ACC112 (cell line): ENCODE results near the gene CALHM2.
A peak's percentile ranks its signal among the peaks of the same experiment; 100 is the strongest.

Experiments
- H2AFZ ChIP-seq: fragments of 200-600 bp; sonication (generic); one replicate; pipeline ENCODE4 v1.6.0; 2017; ENCODE audit warnings: antibody characterized with exemption, low read length; ENCODE audit not compliant: unreplicated experiment
- H3K27ac ChIP-seq: fragments of 200-600 bp; sonication (generic); 2 replicates; pipeline ENCODE4 v1.5.1; 2014; ENCODE audit warnings: low read depth, mild to moderate bottlenecking, antibody characterized with exemption, low read length, moderate library complexity
- H3K27me3 ChIP-seq: fragments of 200-600 bp; sonication (generic); 2 replicates; pipeline ENCODE4 v1.6.1; 2014; ENCODE audit warnings: mild to moderate bottlenecking, antibody characterized with exemption, low read length, moderate library complexity, mixed read lengths; ENCODE audit not compliant: insufficient read depth
- H3K36me3 ChIP-seq: fragments of 200-600 bp; sonication (generic); 2 replicates; pipeline ENCODE4 v1.6.1; 2016; ENCODE audit warnings: mild to moderate bottlenecking, antibody characterized with exemption, low read length, moderate library complexity, mixed read lengths; ENCODE audit not compliant: insufficient read depth
- H3K4me1 ChIP-seq: fragments of 200-600 bp; sonication (generic); one replicate; pipeline ENCODE4 v1.6.1; 2016; ENCODE audit warnings: low read length, mixed read lengths; ENCODE audit not compliant: insufficient read depth, unreplicated experiment, control insufficient read depth
- H3K4me3 ChIP-seq: fragments of 200-600 bp; sonication (generic); 2 replicates; pipeline ENCODE4 v1.5.1; 2014; ENCODE audit warnings: mild to moderate bottlenecking, low read depth, low read length
- H3K79me2 ChIP-seq: fragments of 200-600 bp; sonication (generic); one replicate; pipeline ENCODE4 v1.6.0; 2016; ENCODE audit warnings: low read length; ENCODE audit not compliant: control insufficient read depth, unreplicated experiment, insufficient read depth

Gene CALHM2

GRCh38 chr10:103451831-103452505 lies at the start of gene CALHM2:
TSS of gene CALHM2 (minus strand) at chr10:103452370. CDS start at chr10:103449941, 2,429 bp downstream.
- H3K4me1 ChIP-seq, result peaks cover 28% of the 10 kb centered on the region
- H3K27ac ChIP-seq, result peak within 1 kb of the TSS; percentile 69
- peak within 1 kb of the TSS; percentile 82 for H2AFZ ChIP-seq
- H3K4me3 ChIP-seq, result peak within 1 kb of the TSS; percentile 94
- no peaks in the 10 kb centered on the region for H3K27me3 ChIP-seq
- peaks cover 8% of the 10 kb centered on the region; the same call in 1 of the 2 replicates for H3K36me3 ChIP-seq
- peaks cover 22% of the 10 kb centered on the region for H3K79me2 ChIP-seq

GRCh38 chr10:103501186-103501585 lies 49.0 kb upstream of the CALHM2 start:
- Histone ChIP-seq H3K27ac (no peak overlapping the region), H3K27me3 (peaks cover 47% of the 10 kb centered on the region), H2AFZ (no peak overlapping the region), H3K4me3 (no peak overlapping the region), H3K4me1 (peaks cover 7% of the 10 kb centered on the region), H3K79me2 (no peaks in the 10 kb centered on the region), H3K36me3 (no peaks in the 10 kb centered on the region)

DNA sequence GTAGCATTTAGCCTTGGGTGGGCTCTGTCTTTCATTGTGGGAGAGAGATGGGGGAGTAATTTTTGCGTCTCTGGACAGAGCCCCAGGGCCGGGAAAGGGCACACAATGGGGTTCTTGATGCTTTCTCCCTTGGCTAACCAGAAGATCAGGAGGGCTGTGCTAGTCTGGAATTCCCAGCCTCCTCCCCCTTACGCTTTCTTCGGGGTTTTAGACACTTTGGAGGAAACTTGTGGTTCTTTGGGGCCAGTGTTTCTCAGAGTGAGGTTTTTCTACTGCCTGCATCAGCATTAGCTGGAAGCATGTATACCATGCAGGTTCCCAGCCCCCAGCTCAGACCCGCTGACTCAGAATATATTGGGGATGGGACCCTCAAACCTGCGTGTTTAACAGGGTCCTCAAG lies 48.3 kb upstream of the CALHM2 start:
- peaks cover 54% of the 10 kb centered on the region for H3K27me3 ChIP-seq
- H3K79me2 ChIP-seq, result no peaks in the 10 kb centered on the region
- H3K36me3 ChIP-seq, result no peaks in the 10 kb centered on the region
- H3K27ac ChIP-seq, result no peak overlapping the region
- no peak overlapping the region for H2AFZ ChIP-seq
- H3K4me1 ChIP-seq, result peaks cover 7% of the 10 kb centered on the region
- no peak overlapping the region for H3K4me3 ChIP-seq

- Histone ChIP-seq H3K79me2 (no peaks in the 10 kb centered on the region), H3K36me3 (no peaks in the 10 kb centered on the region), H3K27ac (no peak overlapping the region), H2AFZ (no peak overlapping the region), H3K4me3 (no peak overlapping the region), H3K27me3 (peaks cover 60% of the 10 kb centered on the region), H3K4me1 (peaks cover 7% of the 10 kb centered on the region)
These were observed 47.7 kb upstream of the CALHM2 start for GRCh38 chr10:103499881-103500280.

GRCh38 chr10:103498936-103499638 lies 46.9 kb upstream of the CALHM2 start:
- Histone ChIP-seq H3K4me3 (no peak overlapping the region), H3K4me1 (peaks cover 1% of the 10 kb centered on the region), H3K27ac (no peak overlapping the region), H2AFZ (no peak overlapping the region), H3K36me3 (no peaks in the 10 kb centered on the region), H3K79me2 (no peaks in the 10 kb centered on the region), H3K27me3 (peaks cover 68% of the 10 kb centered on the region)

- H3K4me1 ChIP-seq, result peaks cover 10% of the 10 kb centered on the region
- no peaks in the 10 kb centered on the region for H3K36me3 ChIP-seq
These were observed 45.2 kb upstream of the CALHM2 start for GRCh38 chr10:103497161-103497915.

GRCh38 chr10:103495321-103495720 lies 43.2 kb upstream of the CALHM2 start:
- H3K36me3 ChIP-seq, result no peaks in the 10 kb centered on the region
- H3K27ac ChIP-seq, result no peak overlapping the region
- no peaks in the 10 kb centered on the region for H3K79me2 ChIP-seq
- H3K4me1 ChIP-seq, result peaks cover 19% of the 10 kb centered on the region
- H2AFZ ChIP-seq, result no peak overlapping the region
- H3K4me3 ChIP-seq, result no peak overlapping the region
- H3K27me3 ChIP-seq, result peaks cover 62% of the 10 kb centered on the region

More at GRCh38 chr10:103497161-103497915, 45.2 kb upstream of the CALHM2 start:
- Histone ChIP-seq H3K79me2 (no peaks in the 10 kb centered on the region), H3K4me3 (no peak overlapping the region), H2AFZ (no peak overlapping the region), H3K27ac (no peak overlapping the region), H3K27me3 (peaks cover 72% of the 10 kb centered on the region)

DNA sequence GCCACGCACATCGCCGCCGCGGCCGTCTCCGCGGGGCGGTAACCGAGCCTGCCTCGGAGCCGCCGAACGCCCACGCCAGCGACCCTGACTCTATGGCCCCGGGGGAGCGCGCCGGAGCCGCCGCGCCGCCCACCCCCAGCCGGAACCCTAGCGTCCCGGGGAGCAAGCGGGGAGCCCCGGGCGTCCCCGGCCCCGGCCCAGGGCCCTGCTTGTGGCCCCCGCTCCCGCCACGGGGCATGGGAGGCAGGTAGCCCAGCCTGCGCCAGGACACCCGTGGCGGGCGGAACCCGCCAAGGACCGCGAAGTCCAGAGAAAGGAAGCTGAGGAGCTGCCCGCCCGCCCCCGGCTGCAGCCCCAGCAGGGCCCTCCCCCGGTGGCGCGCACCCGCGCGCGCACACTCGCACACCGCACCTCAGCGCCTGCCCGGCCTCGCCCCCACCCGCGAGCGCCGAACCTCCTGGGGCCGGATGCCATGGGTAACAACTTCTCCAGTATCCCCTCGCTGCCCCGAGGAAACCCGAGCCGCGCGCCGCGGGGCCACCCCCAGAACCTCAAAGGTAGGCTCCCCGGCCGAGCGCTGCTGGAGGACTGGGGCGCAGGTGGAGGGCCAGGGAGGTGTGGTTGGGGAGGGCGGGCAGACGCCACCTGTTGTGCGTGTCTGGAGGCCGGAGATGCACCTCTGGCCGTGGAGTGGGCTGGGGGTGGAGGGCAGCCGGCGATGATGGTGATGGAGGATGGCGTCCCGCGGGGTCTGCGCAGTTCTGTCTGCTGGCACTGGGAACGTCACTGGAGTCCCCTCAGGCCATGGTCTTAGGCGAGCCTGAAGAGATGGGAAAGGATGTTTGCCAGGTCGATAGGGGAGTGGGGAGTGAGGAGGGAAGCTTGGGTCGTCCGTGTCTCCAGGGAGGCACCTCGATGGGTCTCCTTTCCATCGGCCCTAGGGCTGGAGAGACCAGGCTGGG lies 42.0 kb upstream of the CALHM2 start:
- Histone ChIP-seq H2AFZ (no peak overlapping the region), H3K79me2 (no peaks in the 10 kb centered on the region), H3K4me3 (peak overlapping the region; percentile 77), H3K27me3 (peaks cover 51% of the 10 kb centered on the region), H3K4me1 (peaks cover 19% of the 10 kb centered on the region), H3K27ac (no peak overlapping the region), H3K36me3 (no peaks in the 10 kb centered on the region)

GRCh38 chr10:103493362-103493915 lies 41.3 kb upstream of the CALHM2 start, which contains the start of gene NEURL1:
TSS of gene NEURL1 (plus strand) at chr10:103493705. CDS start at chr10:103494388, 683 bp downstream.
- Histone ChIP-seq H2AFZ (peak within 1 kb of the TSS; percentile 32), H3K4me1 (peaks cover 19% of the 10 kb centered on the region), H3K27me3 (peaks cover 43% of the 10 kb centered on the region), H3K79me2 (no peaks in the 10 kb centered on the region), H3K36me3 (no peaks in the 10 kb centered on the region), H3K4me3 (peak within 1 kb of the TSS; percentile 77), H3K27ac (0 out of 2 replicates have a peak within 1 kb of the TSS, but pooled peaks have one; percentile 3)
